Measurements from ENCODE around the gene AVL9. TPM values are rescaled to one million over a fixed set of nuclear protein-coding genes. Genes with fewer than 3 reads are reported as not detected.

The AVL9 gene
- total and polyA plus RNA-seq, 2 donors (not counting 1 experiment from before 2014, with no cell fraction given), result 16.7 to 52.4 TPM

DNA sequence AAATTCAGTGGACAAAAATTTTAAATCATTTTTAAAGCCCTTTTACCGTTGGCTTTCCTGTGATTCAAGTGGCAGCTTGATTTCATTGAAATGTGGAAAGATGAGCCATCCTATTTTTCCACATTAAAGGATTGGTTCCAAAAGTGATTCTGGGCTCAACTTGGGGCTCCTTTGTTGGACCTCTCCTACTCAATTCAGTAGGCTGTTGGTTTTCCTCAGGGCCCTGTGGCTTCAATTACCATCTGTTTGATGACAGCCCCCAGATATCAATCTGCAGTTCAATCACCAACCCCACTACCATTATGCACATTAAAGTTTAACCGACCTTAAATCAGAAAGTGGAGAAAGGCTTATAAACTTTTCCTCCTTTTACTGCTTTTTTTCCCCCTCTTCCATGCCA is 47.3 kb downstream of the AVL9 start:
- Histone ChIP-seq H4K20me1 (ENCODE audit: control insufficient read depth, extremely low read depth, insufficient read depth, low read length) (no peaks in the 10 kb centered on the region), H3K79me2 (ENCODE audit: control insufficient read depth, insufficient read depth, low read length) (peaks cover 15% of the 10 kb centered on the region)
- no peak for TF ChIP-seq EZH2 (IDR thresholded peaks at IDR 0.05; ENCODE audit: low read length, missing control alignments)
- TF ChIP-seq, protein P1, sequence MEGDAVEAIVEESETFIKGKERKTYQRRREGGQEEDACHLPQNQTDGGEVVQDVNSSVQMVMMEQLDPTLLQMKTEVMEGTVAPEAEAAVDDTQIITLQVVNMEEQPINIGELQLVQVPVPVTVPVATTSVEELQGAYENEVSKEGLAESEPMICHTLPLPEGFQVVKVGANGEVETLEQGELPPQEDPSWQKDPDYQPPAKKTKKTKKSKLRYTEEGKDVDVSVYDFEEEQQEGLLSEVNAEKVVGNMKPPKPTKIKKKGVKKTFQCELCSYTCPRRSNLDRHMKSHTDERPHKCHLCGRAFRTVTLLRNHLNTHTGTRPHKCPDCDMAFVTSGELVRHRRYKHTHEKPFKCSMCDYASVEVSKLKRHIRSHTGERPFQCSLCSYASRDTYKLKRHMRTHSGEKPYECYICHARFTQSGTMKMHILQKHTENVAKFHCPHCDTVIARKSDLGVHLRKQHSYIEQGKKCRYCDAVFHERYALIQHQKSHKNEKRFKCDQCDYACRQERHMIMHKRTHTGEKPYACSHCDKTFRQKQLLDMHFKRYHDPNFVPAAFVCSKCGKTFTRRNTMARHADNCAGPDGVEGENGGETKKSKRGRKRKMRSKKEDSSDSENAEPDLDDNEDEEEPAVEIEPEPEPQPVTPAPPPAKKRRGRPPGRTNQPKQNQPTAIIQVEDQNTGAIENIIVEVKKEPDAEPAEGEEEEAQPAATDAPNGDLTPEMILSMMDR (conservative IDR thresholded peaks at IDR 0.05 in 1 of 2, IDR thresholded peaks at IDR 0.05 in 1 of 2; ENCODE audit: low read depth in 1 of 2, low read length in 2 of 2), result no peak

DNA sequence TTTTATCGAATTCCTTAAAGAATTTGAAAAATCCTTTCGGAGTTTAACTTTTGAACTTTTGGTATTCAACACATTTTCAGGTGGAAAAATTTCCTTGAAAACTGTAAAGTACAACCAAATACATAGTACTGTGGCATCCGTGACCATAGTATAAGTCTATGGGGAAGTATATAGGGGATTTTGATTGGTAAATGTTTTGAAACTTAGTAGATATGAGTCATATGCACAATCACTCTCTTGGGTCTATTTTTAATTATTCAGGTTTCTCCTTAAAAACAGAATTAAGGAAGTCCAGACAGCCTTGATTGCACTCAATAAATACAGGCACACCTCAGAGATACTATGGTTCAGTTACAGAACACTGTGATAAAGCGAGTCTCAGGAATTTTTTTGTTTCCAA is 64.2 kb downstream of the AVL9 start:
- H3K4me3 ChIP-seq (replicated peaks in 1 of 4; ENCODE audit: control extremely low read depth in 1 of 4, insufficient read depth in 1 of 4, low read depth in 3 of 4, low read length in 4 of 4), result no peak overlapping the region
- no peaks in the 10 kb centered on the region for H3K4me1 ChIP-seq (ENCODE audit: control insufficient read depth, extremely low read depth, insufficient read depth, low read length)
- no peak for DNase-seq (ENCODE audit: low read depth in 2 of 2)
- no peak overlapping the region for H3K4me2 ChIP-seq (ENCODE audit: extremely low read depth, insufficient read depth, low read length)
- no peak overlapping the region for H3K9ac ChIP-seq (ENCODE audit: insufficient read depth, low read length)
- no peaks in the 10 kb centered on the region for H3K79me2 ChIP-seq (ENCODE audit: control insufficient read depth, insufficient read depth, low read length)
- no peak overlapping the region for H3K27ac ChIP-seq (ENCODE audit: insufficient read depth, low read length)
- no peaks in the 10 kb centered on the region for H3K9me3 ChIP-seq (ENCODE audit: control insufficient read depth, insufficient read depth, low read depth, low read length)
- peaks cover 6% of the 10 kb centered on the region for H3K36me3 ChIP-seq (ENCODE audit: control insufficient read depth, insufficient read depth, low read length)
- no peaks in the 10 kb centered on the region for H4K20me1 ChIP-seq (ENCODE audit: control insufficient read depth, extremely low read depth, insufficient read depth, low read length)
- H2AFZ ChIP-seq (ENCODE audit: low read length), result no peak overlapping the region
- TF ChIP-seq EZH2 (IDR thresholded peaks at IDR 0.05; ENCODE audit: low read length, missing control alignments), result no peak
- TF ChIP-seq, protein P1 (conservative IDR thresholded peaks at IDR 0.05 in 1 of 2, IDR thresholded peaks at IDR 0.05 in 1 of 2; ENCODE audit: low read depth in 1 of 2, low read length in 2 of 2), result no peak
- no peaks in the 10 kb centered on the region for H3K27me3 ChIP-seq (ENCODE audit: control insufficient read depth, insufficient read depth, low read length)

More for the DNA sequence above, 47.3 kb downstream of the AVL9 start:
- H3K4me1 ChIP-seq (ENCODE audit: control insufficient read depth, extremely low read depth, insufficient read depth, low read length), result no peaks in the 10 kb centered on the region
- no peak overlapping the region for H3K4me2 ChIP-seq (ENCODE audit: extremely low read depth, insufficient read depth, low read length)
- no peaks in the 10 kb centered on the region for H3K36me3 ChIP-seq (ENCODE audit: control insufficient read depth, insufficient read depth, low read length)
- H2AFZ ChIP-seq (ENCODE audit: low read length), result no peak overlapping the region
- no peaks in the 10 kb centered on the region for H3K27me3 ChIP-seq (ENCODE audit: control insufficient read depth, insufficient read depth, low read length)
- H3K9me3 ChIP-seq (ENCODE audit: control insufficient read depth, insufficient read depth, low read depth, low read length), result no peaks in the 10 kb centered on the region
- H3K27ac ChIP-seq (ENCODE audit: insufficient read depth, low read length), result no peak overlapping the region
- no peak overlapping the region for H3K4me3 ChIP-seq (replicated peaks in 1 of 4; ENCODE audit: control extremely low read depth in 1 of 4, insufficient read depth in 1 of 4, low read depth in 3 of 4, low read length in 4 of 4)
- no peak for DNase-seq (ENCODE audit: low read depth in 2 of 2)
- H3K9ac ChIP-seq (ENCODE audit: insufficient read depth, low read length), result no peak overlapping the region

DNA sequence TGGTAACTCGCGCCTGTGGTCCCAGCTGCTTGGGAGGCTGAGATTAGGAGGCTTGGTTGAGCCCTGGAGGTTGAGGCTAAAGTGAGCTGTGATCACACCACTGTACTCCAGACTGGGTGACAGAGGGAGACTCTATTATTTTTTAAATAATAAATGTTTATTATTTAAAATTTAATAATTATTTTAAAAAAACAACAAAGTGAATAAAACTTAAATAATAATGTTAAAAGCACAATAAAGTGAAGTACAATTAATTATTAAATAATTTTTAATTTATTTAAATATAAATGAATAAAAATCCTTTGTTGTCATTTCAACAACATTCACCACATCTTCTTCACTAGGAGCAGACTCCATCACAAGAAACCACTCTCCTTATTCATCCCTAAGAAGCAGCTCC is 64.8 kb downstream of the AVL9 start:
- Histone ChIP-seq H3K4me2 (ENCODE audit: extremely low read depth, insufficient read depth, low read length) (no peak overlapping the region), H3K9me3 (ENCODE audit: control insufficient read depth, insufficient read depth, low read depth, low read length) (no peaks in the 10 kb centered on the region), H3K4me1 (ENCODE audit: control insufficient read depth, extremely low read depth, insufficient read depth, low read length) (no peaks in the 10 kb centered on the region), H3K27me3 (ENCODE audit: control insufficient read depth, insufficient read depth, low read length) (no peaks in the 10 kb centered on the region), H3K4me3 (replicated peaks in 1 of 4; ENCODE audit: control extremely low read depth in 1 of 4, insufficient read depth in 1 of 4, low read depth in 3 of 4, low read length in 4 of 4) (no peak overlapping the region), H3K79me2 (ENCODE audit: control insufficient read depth, insufficient read depth, low read length) (no peaks in the 10 kb centered on the region), H2AFZ (ENCODE audit: low read length) (no peak overlapping the region), H4K20me1 (ENCODE audit: control insufficient read depth, extremely low read depth, insufficient read depth, low read length) (no peaks in the 10 kb centered on the region), H3K27ac (ENCODE audit: insufficient read depth, low read length) (no peak overlapping the region), H3K9ac (ENCODE audit: insufficient read depth, low read length) (no peak overlapping the region), H3K36me3 (ENCODE audit: control insufficient read depth, insufficient read depth, low read length) (peaks cover 4% of the 10 kb centered on the region)
- DNase-seq (ENCODE audit: low read depth in 2 of 2), result no peak
- TF ChIP-seq, protein P1 (conservative IDR thresholded peaks at IDR 0.05 in 1 of 2, IDR thresholded peaks at IDR 0.05 in 1 of 2; ENCODE audit: low read depth in 1 of 2, low read length in 2 of 2), result no peak
- TF ChIP-seq EZH2 (IDR thresholded peaks at IDR 0.05; ENCODE audit: low read length, missing control alignments), result no peak

Measured in fibroblast of lung (primary cell).